Omental fat pad (tissue), 4 donors: Measurements from ENCODE around the gene SP5. TPM values are rescaled to one million over a fixed set of nuclear protein-coding genes. Genes with fewer than 3 reads are reported as not detected.

ENCODE experiments used
- ATAC-seq: fragments of 150-250 bp; one replicate; pipeline ENCODE4 v1.9.1; 2016; ENCODE audit warnings: mild to moderate bottlenecking, moderate library complexity; ENCODE audit not compliant: low FRiP score
- DNase-seq: peaks from one replicate; pipeline ENCODE4 v3.0.0-alpha.2; 2019; ENCODE audit warnings: low spot score
- total RNA-seq, 4 donors: library from RNA; depleted of rRNA; stranded (reverse); fragments of >200 nt; gene quantifications; one replicate each; pipeline ENCODE4 v1.1.0, GENCODE V29; 2016
- TF ChIP-seq, protein P1 (sequence below), 3 donors: fragments of 450-650 bp; IDR thresholded peaks; one replicate each; pipeline ENCODE4 v1.5.1; 2016 to 2017; ENCODE audit warnings: antibody characterized with exemption in 3 of 3, mild to moderate bottlenecking in 3 of 3, moderate library complexity in 2 of 3

The SP5 gene
- total RNA-seq, 4 donors from 2014 or later, result 0.65 to 22.1 TPM; not detected in 2

DNA sequence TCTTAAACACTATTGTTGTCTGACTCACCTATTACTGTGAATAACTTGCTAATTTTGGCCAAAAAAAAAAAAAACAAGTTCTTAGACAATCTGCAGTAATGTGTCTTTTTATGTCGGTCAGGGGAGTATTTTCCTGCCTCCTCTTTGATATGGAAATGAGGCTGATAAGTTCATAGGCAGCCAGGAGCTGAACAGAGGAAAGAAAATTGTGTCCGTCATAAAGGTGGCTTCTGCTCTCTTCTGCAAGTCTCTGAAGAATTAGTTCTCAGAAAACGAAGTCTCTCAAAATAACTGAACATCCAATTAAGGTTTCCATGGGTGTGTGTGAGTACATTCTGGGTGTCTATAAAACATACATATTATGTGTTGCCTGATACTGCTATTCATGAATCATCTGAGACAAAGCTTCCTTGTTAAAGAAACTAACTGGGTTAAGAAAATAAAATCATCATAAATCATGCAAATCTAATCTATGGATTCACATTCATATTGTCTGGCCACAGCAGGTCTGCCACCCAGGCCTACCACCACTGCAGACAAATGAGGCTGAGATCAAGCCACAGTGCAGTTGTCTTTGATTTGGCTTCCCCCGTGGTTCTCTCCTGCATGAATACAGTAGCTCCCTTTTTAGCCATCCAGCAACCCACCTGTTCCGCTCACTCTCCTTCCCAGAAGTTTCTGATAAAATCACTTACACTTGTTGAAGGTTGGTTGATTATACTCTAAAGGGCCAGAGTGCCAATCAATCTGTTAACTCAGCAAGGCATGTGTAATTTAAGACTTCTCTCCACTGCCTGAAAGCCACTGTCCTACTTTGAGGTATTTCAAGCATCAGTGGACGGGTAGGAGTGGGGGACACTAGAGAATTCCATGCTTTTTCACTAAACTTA is 19.4 kb upstream of the SP5 start:
- TF ChIP-seq, protein P1, sequence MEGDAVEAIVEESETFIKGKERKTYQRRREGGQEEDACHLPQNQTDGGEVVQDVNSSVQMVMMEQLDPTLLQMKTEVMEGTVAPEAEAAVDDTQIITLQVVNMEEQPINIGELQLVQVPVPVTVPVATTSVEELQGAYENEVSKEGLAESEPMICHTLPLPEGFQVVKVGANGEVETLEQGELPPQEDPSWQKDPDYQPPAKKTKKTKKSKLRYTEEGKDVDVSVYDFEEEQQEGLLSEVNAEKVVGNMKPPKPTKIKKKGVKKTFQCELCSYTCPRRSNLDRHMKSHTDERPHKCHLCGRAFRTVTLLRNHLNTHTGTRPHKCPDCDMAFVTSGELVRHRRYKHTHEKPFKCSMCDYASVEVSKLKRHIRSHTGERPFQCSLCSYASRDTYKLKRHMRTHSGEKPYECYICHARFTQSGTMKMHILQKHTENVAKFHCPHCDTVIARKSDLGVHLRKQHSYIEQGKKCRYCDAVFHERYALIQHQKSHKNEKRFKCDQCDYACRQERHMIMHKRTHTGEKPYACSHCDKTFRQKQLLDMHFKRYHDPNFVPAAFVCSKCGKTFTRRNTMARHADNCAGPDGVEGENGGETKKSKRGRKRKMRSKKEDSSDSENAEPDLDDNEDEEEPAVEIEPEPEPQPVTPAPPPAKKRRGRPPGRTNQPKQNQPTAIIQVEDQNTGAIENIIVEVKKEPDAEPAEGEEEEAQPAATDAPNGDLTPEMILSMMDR (IDR thresholded peaks at IDR 0.05), result no peak
- DNase-seq (no peak), ATAC-seq (no peak)

DNA sequence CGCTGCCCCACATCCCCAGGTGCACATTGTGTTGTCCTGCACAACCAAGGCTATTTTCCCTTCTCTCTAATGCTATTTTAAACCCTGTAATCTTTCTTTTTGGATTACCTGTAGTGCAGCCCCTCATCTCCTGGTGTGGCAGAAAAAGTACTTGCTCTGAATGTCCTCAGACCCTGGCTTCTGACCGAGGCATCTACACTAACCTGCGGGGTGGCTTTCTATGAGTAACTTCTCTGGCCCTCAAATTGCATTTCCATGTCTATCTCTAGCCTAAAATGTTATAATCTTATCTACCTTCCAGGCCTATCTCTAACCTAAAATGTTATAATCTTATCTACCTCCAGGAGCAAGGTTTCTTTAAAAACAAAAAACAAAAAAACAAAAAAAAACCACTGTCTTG is 18.2 kb upstream of the SP5 start:
- DNase-seq (no peak), ATAC-seq (no peak)
- TF ChIP-seq, protein P1 (IDR thresholded peaks at IDR 0.05), result no peak

GRCh38 chr2:170701011-170701410 is 14.1 kb upstream of the SP5 start:
- no peak for DNase-seq
- TF ChIP-seq, protein P1 (IDR thresholded peaks at IDR 0.05), result no peak
- no peak for ATAC-seq

- no peak for ATAC-seq
- no peak for DNase-seq
- TF ChIP-seq, protein P1 (IDR thresholded peaks at IDR 0.05), result no peak
These were observed 11.2 kb upstream of the SP5 start for GRCh38 chr2:170703776-170704476.

DNA sequence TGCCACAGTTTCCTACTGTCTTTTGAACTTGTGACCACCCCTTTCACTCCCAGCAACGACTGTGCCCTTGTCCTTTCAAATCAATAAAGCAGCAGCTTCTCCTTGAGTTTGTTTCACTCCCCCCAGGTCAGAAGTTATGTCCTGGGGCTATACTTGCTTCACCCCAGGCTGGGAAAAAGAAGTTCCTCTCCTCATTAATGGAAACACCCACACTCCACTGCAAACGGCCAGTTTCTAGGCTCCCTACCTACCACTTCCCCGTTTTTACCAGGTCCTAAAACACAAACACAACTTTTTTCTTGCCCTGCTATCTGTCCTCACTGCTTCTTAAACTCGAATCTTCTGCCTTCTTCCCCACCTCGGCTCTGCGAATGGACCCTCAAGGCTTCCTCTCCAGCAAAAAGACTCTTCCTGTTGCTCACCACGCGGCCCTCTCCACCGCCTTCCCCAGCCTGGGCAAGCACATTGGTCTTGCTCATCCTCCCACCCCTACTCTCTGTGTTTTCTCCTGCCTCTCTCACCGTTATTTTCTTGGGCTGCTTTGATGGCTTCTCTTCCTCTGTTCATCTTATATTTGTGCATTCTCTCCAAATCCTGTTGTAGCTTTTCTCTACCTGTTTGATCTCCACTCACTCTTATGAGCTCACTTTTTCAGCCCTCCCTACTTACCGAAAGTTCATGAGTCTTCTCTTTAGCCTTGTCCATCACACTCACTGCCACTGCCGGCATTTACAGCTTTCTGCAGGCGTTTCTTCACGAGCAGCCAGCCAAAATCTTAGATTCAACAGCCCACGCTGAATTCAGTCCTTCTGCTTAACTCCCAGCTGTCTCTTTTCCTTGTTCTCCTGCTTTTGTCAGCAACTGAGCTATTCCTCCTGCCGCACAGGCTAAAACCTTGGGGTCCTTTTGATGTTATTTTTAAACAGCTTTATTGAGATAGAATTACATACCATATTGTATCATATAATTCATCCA is 7.0 kb upstream of the SP5 start:
- TF ChIP-seq, protein P1 (IDR thresholded peaks at IDR 0.05), result no peak
- DNase-seq, result no peak
- ATAC-seq, result no peak

- TF ChIP-seq, protein P1 (IDR thresholded peaks at IDR 0.05), result no peak
- DNase-seq (no peak), ATAC-seq (no peak)
These were observed 4.5 kb upstream of the SP5 start for GRCh38 chr2:170710609-170710979.
